ENCODE results near the gene PLEKHG4B.

Gene PLEKHG4B

DNA sequence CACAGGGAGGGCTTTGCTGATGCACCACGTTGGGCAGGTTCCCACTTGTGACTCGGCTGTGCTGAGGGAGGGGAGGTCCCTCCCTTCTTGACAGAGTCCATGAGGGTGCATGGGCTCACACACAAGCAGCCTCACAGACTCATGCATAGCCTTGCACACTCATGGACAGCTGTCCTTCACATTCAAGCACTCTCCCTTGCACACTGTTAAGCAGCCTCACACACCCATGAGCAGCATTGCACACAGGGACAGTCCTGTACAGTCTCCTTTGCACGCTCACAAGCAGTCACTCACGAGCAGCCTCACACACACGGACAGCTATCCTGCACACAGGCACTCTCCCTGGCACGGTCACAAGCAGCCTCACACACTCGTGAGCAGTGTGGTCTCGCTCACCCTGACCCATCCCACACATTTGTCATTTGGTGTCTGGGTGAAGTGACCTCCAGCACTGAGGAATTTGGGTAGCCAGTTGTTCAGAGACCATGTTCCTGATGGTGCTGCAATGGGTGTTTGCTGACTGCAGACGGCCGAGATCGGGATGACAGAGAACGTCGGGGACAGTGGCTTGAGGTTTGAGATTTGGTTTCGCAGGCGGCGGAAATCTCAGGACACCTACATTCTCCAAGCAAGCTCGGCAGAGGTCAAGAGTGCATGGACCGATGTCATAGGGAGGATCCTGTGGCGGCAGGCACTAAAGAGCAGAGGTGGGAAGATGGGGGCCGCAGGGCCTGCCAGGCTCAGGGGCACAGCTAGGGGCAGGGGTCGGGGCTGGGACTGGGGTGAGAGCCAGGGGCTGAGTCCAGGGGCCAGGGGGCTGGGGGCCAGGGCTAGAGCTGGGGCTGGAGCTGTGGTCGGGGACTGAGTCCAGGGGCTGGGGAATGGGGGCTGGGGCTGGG is 81.7 kb downstream of the PLEKHG4B start:
- no peak for DNase-seq

DNA sequence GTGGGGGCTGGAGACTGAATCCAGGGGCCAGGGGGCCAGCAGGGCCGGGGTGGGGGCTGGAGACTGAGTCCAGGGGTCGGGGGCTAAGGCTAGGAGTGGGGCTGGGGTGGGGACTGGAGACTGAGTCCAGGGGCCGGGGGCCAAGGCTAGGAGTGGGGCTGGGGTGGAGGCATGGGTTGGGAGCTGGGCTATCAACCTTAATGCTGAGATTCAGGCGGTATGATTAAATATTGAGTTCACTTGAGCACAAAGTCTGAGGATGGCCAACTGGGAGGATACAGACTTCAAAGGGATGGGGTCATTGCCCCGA is 82.3 kb downstream of the PLEKHG4B start:
- no peak for DNase-seq

DNA sequence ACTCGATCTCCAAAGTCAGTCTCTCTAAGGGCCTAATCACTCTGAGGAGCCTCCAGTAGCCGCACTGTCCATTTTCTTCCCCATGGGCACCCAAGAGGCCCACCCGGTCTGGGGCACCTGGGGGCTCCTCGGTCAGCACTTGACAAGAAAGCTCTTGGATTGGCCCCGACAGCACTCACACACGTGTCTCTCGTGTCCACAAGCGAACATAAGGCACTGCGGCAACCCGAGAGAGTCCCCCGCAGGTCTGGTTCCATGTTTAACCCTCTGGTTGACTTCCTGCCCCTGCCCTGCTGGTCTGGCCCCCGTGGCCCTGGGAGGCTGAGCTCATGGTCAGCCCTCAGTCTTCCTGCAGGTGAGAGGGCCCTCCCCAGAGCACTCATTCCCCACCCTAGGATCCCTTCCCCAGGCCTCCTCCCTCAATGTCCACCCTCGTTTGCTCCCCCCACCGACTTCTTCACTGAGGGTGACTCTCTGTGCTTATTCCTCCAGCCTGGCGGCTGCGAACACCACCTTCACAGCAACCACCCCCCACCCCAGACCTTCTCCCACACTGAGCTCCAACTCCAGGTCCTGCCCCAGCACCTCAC is 83.0 kb downstream of the PLEKHG4B start:
- no peak for DNase-seq

DNA sequence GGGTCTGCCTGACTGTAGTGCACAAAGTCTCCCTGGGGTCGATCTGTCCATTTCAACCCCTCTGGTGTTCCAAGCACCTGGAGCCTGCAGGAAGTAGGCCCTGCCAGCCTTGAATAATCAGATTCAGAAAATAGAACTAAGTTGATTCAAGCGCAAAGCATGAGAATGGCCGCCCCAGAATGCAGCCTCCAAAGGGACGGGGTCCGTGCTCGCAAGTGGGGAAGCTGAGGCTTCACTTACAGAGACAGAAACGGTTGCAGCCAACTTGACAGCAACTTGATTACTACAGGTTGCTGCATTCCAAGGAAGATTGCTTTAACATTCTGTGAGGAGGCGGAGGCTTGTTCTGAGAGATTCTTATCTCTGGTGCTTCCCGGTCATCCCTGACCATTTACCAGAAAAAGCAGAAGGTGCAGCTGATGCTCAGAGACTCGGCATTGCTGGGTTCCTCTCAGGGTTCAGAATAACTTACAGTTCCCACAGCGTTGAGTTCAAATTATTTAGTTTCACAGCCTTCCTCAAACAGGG is 84.4 kb downstream of the PLEKHG4B start:
- no peak for DNase-seq

DNA sequence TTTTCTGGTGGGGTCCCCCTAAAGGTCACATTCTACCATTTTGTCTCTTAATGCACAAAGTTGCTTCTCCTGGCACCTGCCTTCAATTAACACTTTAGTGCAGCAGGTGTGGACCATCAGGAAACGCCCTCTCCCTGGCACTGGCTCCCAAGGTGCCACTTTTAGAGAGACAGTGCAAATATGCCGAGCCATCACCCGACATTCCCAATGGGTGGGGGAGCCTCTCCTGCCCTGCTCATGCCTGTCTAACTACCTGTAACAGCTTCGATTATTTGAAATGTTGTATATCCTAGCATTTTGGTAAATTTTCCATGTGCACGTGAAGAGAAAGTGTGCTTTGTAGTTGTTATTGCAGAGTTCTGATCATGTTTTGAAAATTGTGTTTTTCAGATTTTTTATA is 86.1 kb downstream of the PLEKHG4B start:
- no peak for DNase-seq

DNA sequence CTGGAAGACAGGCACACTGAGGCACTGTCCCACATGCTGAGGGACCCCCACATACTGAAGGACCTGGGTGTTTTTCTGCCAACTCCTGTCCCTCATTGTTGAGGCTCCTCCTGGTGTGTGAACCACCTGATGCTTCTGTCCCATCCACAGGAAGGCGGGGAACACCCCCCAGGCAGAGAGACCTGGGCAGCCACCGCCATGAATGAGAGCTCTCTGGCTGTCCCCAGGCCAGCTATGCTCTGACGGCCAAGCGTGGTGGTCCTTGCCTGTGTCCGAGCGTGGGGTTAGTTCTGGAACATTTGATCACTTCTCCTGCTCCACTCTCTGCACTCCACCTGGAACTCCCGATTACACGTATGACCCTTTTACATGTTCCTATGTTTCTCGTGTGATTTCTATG is 87.4 kb downstream of the PLEKHG4B start:
- DNase-seq = no peak

DNA sequence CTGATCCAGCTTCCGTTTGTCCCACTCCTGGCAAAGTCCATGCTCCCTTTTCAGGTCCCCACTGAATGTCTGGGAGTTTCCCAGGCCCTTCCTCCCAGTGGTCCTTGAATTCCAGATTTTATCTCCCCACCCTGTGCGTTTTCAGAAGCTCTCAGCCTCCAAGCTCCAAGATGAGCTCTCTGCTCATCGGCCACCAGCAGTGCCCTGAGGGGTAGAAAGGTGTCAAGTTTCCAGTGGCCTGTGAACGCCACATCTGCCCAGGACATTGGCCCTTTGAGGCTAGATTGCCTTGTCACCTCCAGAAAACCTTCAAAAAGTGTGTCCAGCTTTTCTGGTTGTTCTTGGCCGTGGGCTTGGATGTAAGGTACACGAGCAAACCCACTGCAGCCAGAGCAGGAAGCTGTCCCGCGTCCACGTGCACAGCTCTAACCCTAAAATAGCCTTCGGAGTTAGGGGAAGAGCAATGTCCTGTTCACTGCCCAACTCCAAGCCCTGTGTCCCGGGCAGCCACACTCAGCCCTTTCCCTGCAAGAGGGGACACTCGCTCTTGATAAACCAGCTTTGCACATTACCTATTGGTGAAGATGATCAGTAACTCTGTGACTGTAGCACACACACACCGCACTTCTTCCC is 88.4 kb downstream of the PLEKHG4B start:
- DNase-seq = no peak

DNA sequence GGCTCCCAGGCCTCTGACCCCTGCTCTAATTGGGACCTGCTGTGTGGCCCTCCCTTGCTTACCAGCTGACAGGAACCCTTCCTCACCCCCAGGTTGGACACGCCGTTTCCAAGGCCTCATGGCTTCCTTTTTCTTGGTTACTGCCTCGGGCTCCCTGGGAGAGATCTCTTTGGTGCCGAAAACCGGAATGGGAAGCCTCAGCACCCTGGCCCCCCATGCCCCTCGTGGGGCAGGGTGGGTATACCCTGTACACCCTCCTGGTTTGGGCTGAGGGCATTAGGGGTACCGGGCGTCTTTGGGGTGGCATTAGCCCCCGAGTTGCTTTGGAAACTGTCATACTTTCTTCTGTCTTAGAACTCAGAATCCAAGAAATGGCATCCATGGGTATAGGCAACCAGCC is 89.2 kb downstream of the PLEKHG4B start:
- DNase-seq = no peak

DNA sequence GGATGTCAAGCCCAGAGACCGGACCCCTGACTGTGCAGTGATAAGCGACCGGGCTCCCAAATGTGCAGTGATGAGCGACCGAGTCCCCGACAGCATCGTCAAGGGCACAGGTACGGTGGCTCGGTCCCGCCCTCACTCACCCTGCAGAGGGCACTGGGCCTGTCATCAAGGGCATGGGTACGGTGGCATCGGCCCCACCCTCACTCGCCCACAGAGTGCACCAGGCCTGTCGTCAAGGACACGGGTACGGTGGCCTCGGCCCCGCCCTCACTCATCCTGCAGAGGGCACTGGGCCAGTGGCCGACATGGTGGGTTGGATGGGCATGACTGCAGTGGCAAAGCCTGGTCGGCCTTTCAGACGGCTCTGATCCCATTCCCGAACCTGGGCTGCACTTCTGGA is 89.6 kb downstream of the PLEKHG4B start:
- no peak for DNase-seq

DNA sequence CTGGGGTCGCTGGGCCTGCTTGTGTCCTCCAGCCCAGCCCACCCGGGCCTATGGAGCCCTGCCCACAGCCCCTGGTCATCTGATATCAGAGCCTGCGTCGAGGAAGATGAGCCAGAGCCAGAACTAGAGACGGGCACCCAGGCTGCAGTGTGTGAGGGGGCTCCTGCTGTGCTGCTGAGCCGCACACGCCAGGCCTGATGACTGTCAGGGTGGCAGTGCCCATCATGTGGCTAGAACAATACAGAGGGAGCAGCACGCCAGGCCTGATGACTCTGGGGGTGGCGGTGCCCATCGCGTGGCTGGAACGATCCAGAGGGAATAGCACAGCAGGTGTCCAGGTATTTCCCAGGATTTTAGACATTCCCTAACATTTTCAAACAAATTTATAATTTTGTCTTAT is 90.2 kb downstream of the PLEKHG4B start:
- DNase-seq = no peak

DNA sequence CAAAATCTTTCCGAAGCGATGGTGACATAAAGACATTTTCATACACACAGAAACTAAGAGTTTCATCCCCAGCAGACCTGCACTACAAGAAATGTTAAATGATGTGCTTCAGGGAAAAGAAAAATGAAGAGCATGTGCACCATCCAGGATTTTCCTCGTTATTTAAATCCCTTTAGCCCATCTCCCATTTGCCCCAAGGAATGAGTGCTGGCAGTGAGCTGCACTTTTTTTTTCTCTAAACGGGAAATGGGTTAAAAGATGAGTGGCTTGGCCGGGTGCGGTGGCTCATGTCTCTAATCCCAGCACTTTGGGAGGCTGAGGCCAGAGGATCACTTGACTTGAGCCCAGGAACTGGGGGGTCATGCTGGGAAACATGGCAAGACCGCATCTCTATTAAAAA is 92.5 kb downstream of the PLEKHG4B start:
- no peak for DNase-seq

DNA sequence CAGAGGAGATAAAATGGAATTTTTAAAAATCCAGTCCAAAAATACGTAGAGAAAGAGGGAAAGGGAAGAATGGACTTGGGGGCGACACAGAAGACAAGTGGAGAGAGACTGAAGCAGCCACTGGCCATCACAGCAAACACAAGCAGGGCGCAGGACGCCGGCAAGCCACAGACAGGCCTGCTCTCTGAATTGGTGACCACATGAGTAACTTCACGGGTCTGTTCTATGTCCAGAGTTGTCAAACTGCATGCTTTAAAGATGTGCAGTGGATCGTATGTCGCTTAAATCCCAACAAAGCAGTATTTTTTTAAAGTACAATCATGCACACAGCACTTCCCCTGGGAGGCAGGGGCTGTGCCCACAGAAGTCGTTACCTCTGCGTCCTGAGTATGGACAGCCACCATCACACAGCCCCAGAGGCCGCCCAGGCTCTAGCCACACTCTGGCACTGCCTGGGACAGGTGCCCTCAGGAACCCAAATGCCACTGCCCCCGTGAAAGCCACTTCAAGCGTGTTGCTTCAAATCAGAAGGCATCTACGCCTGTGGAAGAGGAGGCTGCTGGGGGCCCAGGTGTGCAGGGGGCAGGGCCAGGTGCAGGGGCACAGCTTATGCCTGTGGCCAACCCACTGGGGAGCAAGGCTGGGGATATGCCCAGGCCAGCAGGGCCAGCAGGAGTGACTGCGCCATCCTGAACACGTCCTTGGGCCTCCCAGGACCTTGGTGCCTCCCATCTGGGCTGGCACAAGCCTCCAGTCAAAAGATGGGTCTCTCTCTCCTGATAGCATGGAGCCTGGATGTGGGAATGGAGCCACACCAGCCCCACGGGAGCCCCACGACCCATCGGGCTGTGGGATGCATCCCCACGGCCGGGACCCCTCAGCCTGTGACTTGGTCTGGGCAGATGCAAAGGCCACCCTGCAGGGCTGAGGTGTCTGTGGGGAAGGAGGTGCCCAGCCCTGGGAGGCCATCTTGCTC is 93.4 kb downstream of the PLEKHG4B start:
- DNase-seq = no peak

DNA sequence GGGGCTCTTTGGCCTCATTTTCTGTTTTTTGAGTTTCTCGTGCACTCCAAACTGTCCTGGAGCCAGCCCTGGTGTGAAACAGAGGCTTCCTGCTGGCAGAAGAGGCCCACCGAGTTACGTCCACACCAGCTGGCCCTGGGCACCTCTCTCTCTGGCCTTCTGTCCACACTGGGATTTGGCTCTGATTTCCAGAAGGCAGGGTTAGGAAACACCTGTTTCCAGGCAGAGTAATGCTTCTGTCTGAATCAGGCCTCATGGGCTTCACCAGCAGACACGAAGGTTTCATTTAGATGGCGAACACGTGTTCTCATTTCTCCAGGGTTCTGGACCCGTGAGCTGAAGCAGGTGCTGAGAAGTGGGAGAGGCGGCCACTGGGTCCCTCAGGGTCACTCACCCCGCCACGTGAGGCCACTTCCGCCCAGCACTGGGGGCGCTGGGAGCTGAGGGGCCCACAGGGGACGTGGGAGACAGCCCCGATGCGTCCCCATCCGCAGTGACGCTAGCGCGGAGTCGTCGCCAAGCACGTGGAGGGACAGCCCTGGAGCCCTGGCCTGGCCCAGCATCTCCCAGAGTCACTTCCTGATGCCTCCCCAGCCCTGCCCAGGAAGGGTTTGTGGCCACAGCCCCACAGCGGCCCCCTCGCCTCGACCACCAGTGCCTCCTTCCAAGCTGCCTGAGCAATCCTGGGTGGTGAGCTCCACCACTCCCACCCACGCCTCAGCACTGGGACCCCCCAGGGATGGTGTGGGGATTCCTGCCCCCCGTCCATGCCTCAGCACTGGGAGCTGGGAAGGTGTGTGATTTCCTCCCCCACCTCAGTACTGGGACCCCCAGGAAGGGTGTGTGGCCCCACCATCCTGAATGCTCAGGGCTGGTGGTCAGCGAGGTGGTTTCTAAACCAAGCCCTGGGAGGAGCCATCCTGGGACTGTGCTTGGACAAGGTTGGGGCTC is 94.4 kb downstream of the PLEKHG4B start:
- no peak for DNase-seq

DNA sequence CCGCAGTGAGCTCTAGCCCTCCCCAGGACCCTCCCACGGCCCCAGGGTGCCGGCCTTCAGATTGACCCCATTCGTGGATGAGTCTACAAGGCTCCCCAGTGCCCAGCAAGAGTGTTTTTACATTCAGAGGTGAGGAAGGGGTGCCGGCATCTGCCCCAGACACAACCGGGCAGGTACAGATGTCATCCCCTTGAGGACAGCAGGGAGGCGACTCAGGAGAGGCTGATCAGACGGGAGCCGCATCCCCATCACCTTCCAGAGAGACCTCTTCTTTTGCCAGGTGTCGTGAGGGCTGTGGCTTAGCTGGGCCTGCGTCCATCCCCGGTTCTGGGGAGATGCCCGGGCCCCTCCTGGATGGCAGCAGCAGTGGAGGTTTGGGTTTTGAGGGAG is 95.1 kb downstream of the PLEKHG4B start:
- no peak for DNase-seq

DNA sequence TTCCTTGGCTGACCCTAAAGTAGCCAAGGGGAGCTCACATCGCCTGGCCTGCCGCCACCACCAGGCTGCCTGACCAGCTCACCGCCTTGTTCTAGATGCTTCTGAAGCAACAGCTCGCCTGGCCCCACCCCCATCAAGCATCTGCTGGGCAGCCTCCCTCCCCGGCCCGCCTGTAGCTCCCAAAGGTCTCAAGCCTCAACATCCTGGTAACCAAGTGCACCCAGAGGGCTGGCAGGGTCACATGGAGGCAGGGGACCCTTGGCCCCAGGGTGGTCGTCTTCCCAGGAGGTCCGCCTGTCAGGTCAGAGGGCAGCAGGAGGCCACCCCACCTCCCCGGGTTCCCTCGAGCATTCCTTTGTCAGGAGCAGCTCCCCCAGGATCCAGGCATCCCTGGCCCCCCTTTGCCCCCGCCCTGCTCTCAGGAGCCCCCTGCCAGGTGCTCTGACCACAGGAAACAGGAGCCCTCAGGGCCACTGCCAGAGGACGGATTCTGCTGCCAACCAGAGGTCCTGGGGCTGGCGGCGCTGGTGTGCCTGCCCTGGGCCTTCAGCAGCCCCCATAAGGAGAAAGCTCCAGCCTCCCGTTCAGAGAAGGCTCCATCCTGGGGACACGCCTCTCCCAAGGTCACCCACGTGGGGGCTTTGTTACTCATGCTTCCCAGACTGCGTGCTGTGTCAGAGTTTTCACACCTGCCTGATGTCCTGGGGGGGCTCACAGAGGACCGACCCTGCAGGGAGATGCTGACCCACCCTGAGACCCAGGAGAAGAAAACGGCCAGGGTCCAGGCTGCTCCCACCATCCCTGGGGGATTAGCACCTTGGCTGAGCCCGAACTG is 95.9 kb downstream of the PLEKHG4B start:
- DNase-seq = no peak

DNA sequence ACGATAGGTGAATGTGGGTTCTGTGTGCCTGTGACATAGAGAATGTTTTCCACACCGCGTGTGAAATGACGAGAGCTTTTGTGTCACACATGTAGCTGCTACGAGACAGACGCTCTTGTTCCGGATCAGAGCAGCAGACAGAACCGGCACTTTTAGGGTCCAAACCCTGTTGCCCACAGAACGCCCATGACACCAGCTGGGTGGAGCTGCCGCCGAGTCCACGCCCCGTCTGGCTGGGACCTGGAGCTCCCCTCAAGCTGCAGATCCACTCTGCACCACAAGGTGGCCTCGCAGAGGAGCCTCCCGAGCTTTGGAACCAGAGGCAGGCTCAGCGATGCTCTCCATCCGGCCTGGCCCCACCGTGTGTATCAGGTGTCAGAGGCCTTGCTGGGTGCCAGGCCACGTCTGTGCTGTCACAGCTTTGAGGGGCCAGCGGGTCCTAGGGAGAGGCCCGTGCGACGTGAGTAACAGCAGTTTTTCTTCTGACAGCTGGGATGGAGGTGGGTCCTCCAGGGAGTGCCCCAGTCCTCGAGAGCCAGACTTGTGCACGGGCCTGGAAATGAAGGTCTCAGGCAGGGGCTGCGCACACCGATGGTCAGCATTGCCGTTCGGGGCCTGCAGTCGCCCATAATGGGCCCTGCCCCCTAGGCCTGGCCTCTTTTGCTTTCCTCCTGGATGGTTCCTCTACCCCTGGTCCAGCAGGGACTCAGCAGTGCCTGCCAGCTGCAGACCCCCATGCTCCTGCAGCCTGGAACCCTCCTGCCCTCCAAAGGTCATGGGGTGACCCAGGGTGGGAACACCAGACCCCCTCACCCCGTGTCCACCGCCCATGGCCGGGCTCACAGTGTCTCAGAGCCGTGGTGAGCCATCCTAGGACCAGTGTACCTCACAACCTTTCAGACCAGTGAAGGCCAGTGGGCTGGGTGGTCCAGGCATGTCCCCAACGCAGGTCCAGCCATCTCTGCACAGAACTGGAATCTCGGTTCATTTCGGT is 96.8 kb downstream of the PLEKHG4B start:
- DNase-seq = peak; percentile 92 to 94

DNA sequence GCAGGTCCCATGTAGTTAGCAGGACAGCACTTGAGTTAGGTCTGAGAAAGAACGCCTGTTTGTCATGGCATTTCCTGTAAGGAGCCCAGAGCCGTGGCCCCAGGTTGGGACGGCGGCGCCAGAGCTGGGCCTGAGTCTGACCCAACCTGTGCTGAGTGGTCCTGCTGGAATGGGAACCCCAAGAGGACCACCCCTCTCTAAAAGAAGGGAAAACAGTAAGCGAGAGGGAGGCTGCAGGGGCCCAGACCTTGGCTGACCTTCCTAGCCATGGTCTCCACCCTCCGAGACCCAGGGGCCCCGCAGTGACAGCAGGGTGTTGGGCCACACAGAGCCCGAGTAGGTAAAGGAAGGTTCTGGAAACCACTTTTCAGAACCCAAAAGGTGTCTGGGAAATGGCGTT is 97.5 kb downstream of the PLEKHG4B start:
- no peak for DNase-seq

DNA sequence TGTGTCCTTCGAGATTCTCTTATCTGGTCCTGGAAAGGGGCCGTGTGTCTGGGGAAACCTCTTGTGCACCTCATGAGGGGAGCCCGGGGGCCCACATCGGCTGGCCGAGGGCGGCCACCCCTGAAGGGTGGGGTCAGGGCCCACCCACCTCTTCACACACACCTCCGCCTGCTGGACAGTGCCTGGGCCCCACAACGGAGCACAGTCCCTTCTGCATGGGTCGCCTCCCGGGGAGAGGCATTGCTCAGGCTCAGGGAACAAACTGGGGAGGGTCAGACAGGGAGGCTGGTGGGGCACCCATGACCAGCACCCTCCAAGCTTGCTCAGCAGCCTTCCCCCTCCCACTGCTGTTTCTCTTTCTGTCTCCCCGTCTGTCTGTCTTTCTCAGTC is 98.0 kb downstream of the PLEKHG4B start:
- DNase-seq = no peak

DNA sequence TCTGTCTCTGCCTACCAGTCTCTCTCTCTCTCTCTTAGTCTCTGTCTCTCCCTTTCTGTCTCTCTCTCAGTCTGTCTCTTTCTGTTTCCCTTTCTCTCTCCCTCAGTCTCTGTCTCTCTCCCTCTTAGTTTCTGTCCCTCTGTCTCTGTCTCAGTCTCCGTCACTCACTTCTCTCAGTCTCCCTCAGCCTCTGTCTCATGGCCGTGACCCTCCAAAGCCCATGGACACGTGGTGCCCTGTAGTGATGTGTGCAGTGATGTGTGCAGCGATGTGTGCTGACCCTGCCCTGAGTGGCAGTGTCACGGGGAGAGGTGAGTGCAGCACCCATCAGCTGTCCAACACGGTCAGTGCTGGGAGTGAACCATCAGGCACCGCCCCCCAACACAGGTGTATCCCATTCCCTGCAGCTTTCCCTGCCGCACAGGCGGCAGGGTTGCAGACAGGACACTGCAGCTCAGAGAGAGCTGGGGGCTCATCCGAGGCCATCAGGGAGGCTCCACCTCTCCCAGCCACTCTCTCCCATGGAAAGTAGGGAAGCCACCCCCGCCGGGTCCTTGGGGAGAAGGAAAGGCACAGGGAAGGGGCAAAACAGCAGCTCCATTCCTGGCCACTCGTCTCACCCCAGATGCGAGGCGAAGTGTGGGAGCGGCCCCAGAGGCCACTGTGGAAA is 98.5 kb downstream of the PLEKHG4B start:
- no peak for DNase-seq
